ENCODE data around the gene DUOXA1.
"Not testable (repeated sequence)": the region's sequence is repeated elsewhere in the genome, so short reads cannot be mapped to it uniquely, and the experiment has no call there.

DUOXA1 gene

DNA sequence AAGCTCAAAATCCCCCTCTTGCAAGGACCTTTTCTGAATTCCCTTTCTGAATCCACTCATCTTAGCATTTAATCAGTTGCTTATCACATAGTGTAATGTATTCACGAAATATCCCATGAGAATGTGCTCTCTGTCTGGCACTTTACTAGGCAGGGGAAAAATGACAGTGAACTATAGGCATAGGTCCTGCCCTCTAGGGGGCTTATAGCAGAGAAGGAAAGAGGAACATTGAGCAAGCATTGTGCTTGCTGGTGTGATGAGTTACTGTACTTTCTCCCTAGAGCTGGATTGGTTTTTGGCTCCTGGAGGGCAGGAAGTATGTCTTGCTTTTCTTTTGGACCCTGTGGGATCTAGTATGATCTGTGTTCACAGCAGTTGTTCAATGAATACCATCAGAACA, 42.2 kb downstream of the DUOXA1 start:
- DNase-seq: no peak

DNA sequence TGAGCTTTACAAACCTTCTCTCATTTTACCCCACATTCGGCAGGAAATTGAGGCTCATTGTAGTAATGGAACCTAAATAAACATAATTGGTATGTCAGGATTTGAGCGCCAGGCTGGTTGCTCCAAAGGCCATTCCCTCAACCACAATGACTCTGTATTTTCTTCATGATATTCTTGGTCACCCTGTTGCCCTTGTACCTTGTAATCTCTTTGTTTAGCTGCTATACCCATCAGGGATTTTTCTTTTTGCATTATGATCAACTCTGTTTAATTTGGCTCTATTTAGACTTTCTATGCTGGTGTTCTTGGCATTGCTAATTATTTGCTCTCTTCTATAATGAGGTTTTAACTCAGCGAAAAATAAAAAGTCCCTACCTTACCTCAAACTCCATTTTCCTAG, 45.5 kb downstream of the DUOXA1 start:
- DNase-seq: no peak

DNA sequence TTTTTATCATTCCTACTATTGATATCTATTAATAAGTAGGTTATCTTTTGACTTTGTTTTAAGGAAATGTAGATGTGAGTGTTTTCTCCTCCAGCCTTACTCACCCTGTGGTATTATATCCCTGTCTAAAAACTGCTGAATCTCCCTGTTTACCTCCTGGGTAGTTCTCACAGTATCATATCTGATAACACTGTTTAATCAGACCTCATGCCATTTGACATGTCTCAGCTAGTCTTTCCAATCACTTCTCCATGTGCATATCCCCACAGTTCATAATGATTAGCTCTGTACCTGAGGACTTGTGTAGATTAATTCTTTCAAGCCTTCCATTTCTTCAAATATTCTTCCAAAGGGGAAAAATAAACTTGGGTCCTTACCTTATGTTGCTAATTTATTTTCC, 46.5 kb downstream of the DUOXA1 start:
- no peak for DNase-seq

DNA sequence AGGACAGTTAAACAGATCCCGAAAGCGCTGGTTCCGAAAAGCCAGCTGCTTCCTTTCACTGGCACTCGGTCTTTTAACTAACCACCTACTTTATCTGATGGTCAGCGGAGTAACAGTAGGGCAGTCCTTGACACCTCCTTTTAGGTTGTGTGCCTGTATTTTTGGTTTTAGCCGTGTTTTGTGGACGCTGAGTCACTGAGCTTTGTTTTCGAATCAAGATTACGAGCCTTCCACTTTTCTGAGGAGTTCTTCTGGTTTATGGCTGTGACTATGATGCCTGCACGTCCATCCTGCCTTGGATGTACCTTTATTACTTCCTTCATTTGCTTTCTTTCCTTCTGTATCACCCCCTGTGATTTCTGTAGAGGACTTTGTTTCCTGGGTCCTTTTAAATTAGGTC, 47.3 kb downstream of the DUOXA1 start:
- DNase-seq: not testable (repeated sequence)

DNA sequence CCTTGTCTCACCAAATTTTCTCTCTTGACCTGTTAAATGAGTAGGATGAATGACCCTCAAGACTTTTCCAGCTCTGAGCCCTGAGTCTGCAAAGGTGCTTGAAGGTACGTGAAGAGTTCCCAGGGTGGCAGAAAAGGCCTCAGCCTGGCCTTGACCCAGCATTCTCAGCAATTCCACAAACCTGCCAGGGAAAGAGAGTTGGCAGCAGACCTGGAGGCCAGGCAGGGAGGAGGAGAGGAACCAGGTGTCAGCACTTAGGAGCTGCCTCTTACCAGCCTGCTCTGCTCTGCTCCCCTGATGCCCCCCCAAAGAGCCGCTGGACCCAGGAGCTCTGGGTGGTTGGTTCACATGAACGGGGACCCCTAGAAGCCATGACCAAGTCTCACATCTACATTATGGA, 49.1 kb downstream of the DUOXA1 start:
- not testable (repeated sequence) for DNase-seq

DNA sequence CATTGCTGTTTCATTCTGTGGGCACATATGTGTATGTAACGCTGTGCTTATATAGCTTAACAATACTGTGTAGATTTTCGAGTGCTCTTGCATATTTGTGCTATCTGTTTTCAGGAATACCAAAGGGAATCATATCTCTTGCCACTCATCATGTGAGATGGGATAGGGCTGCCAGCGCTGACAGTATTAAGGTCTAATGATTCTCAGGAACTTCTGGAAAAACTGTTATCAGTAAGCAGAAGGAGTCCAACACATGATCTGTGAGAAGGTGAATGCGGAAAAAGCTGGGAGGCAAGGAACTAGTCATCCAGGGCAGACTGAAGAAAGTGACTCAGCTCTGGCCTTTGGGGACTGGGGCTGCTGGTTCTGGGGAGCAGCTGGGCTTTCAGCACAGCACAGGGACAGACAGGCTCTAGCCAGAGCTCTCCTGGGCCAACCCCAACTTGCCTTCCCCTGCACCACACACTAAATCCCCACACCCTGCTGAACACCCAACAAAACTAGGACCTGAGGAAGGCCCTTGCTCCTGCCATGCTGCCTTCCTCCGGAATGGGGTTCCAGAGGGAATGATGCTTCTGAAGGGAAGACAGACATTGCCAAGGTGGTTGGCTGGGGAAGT, 49.9 kb downstream of the DUOXA1 start:
- DNase-seq: not testable (repeated sequence)

DNA sequence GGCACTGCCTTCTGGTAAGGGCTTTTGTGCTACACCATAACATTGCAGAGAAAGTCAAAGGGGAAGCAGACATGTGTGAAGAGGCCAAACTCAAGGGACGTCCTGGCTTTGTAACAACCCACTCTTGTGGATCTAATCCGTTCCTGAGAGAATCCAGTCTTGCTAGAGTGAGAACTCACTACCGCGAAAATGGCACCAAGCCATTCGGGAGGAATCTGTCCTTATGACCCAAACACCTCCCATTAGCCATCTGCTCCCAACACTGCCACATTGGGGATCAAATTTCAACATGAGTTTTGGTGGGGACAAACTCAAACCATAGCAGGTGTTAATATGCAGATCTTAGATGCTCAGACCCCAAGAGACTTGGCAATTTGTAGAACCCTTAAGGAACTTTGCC, 50.5 kb downstream of the DUOXA1 start:
- not testable (repeated sequence) for DNase-seq

DNA sequence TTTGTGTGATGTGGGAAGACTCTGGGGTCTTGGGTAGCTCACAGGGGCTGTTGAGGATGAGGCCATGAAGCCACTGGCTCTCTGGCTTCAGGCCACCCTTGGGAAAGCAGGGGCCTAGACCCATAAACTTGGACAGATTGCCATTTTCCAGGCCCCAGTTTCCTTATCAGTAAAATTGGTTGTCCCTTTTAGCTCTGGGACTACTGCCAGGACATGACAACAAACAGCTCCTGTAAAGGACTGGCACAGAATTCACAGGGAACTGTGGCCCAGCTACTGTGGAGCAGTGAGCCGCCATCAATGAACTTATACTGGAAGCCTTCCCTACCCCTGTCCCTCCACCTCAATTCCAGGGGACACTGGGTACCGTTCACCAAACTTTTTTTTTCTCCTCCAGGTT, 52.3 kb downstream of the DUOXA1 start:
- not testable (repeated sequence) for DNase-seq

DNA sequence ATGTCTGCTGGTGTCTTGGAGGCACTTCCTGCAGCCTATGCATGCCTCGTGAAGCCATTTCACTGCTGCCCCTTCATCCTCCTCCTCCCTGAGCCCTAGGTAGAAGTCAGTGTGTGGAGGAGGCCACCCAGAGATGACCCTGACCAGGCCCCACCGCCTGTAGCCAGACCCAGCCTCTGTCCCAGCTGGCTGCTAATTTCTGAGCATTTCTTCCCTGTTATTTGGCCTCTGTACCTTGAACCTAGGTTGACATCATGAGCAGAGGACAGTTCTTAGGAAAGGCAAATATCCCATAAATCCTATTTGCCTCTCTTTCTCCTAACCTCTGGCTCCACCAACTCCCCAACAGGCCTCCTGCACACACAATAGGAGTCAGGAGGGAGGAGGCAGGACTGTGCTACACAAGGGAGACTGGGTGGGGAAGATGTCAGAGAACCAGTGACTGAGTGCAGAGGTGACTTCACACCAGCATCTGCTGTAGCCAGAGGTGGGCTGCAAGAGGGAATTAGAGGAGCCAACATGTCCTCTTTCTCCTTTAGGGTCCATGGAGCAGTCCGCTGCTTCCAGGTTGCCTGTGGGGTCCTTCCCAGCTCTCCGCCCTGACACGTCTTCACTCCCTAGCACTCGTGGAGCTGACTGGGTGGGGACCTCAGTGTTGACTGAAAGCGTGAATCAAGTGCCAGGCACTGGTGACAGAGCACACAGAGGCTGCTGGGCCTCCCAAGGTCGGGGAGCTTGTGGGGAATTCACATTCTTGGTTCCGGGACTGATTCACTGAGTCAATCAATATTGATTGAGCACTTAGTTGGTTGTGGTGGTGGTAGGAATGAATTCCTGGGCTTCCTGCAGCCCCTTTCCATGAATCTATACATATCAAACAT, 54.0 kb downstream of the DUOXA1 start:
- not testable (repeated sequence) for DNase-seq

DNA sequence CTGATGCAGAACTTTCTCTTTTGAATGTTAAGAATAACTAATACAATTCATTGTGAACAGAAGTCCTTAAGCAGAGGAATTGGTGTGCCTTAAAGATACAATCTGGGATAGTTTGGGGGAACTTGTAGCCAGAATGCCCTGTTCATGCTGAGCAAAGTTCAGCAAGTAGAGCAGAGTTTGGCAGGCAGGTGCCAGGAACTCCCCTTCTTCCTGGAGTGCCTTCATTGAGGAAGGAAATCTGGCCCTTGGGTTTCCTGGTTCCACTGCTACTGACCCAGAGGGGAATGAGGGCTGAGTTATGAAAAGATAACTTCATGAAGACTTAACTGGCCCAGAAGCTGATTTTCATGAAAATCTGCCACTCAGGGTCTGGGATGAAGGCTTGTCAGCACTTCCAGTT, 56.1 kb downstream of the DUOXA1 start:
- DNase-seq: not testable (repeated sequence)

DNA sequence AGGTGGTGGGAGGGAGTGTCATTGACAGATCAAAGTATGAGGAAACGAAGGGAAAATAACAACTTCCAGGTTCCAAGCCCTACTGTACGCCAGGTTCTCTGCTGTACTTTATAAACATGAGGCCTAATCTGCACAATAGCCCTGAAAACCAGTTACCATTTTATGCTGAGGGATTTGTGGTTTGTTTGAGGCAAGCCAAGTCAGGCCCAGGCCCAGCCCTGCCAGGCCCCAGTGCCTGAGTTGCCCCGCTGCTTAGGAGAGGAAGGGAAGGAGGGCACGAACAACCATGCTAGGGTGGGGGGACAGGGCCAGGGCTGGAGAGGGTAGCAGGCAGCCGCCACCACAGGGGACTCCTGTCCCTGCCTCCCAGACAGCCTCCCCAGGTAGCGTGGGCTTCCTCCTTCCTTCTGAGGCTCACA, 59.7 kb downstream of the DUOXA1 start:
- not testable (repeated sequence) for DNase-seq
